Stomach (tissue), 9 donors: ENCODE results near the gene DUOXA1. TPM values are rescaled to one million over a fixed set of nuclear protein-coding genes. Genes with fewer than 3 reads are reported as not detected.
A peak's percentile ranks its signal among the peaks of the same experiment; 100 is the strongest.

Experiments
- DNase-seq, 2 donors: peaks; one replicate each; pipeline versions ENCODE4 v3.0.0 to v3.0.0-alpha.2; 2013 to 2019
- H3K27ac ChIP-seq, 5 donors: fragments of 200-600 bp in 4 of 5; sonication (generic) in 4 of 5; one replicate each; pipeline ENCODE4 v1.5.1; 2013 to 2019; ENCODE audit warnings: mild to moderate bottlenecking in 1 of 5, moderate library complexity in 1 of 5
- H3K27me3 ChIP-seq, 3 donors: fragments of 200-600 bp; sonication (generic); one replicate each; pipeline ENCODE4 v1.5.1; 2017 to 2019; ENCODE audit warnings: mixed run types in 1 of 3
- H3K36me3 ChIP-seq, 4 donors: fragments of 200-600 bp; sonication (generic); 1 replicate in 3 of 4; 2 replicates in 1 of 4; pipeline ENCODE4 v1.5.1; 2016 to 2019
- H3K4me1 ChIP-seq, 4 donors: fragments of 200-600 bp; sonication (generic); one replicate each; pipeline ENCODE4 v1.5.1; 2016 to 2019
- H3K4me3 ChIP-seq, 4 donors: fragments of 200-600 bp; sonication (generic) in 3 of 4; one replicate each; pipeline ENCODE4 v1.5.1; 2016 to 2019; ENCODE audit warnings: mild to moderate bottlenecking in 1 of 4
- H3K9me3 ChIP-seq, 4 donors: fragments of 200-600 bp; sonication (generic); one replicate each; pipeline ENCODE4 v1.5.1; 2016 to 2019
- CTCF ChIP-seq, 7 experiments: fragments of 450-650 bp in 4 of 7; fragments of 200-600 bp in 3 of 7; sonication (generic) in 3 of 7; IDR thresholded peaks; one replicate each; pipeline ENCODE4 v1.5.1; 2016 to 2019; ENCODE audit warnings: antibody characterized with exemption in 7 of 7, control low read depth in 2 of 7, mild to moderate bottlenecking in 1 of 7
- EP300 ChIP-seq: sonication (generic); formaldehyde crosslinking; IDR thresholded peaks from one replicate; pipeline ENCODE4 v1.6.1; 2017; ENCODE audit warnings: antibody characterized with exemption
- POLR2A ChIP-seq, 4 donors: fragments of 450-650 bp; IDR thresholded peaks; one replicate each; pipeline ENCODE4 v1.6.1; 2016; ENCODE audit warnings: antibody characterized with exemption in 4 of 4, control low read depth in 2 of 4, mild to moderate bottlenecking in 1 of 4, moderate library complexity in 1 of 4
- POLR2AphosphoS5 ChIP-seq, 3 donors: sonication (generic); formaldehyde crosslinking; IDR thresholded peaks; one replicate each; pipeline ENCODE4 v1.6.1; 2016; ENCODE audit warnings: antibody characterized with exemption in 3 of 3
- WGBS, 5 donors: extraction: QIAGEN DNeasy Blood & Tissue Kit in 3 of 5; methylation state at CpG; one replicate each; pipeline versions ENCODE4 v1.1.5 to v1.1.7; 2013 to 2018; 5-methylcytosine and 5-hydroxymethylcytosine counted together
- intact Hi-C: fragments of 100-400 bp; cut with DNase I; formaldehyde crosslinking; loops from one replicate; pipeline ENCODE4 v1.15.1; 2023; ENCODE audit warnings: low total_unique reads
- polyA plus RNA-seq, 3 donors: library from polyadenylated mRNA; stranded (reverse); fragments of 200-250 nt; gene quantifications; one replicate each; pipeline ENCODE4 v1.2.3, GENCODE V29; 2013
- total RNA-seq, 5 donors: library from RNA; depleted of rRNA; stranded (reverse); fragments of >200 nt; gene quantifications; one replicate each; pipeline versions ENCODE4 v1.1.0 to v1.2.3, GENCODE V29; 2014 to 2016
- donor health status: healthy with polysubstance abuse.
- donor health status: Bipolar disorder and iron deficiency.
- donor health status: healthy.

DUOXA1 gene
- total and polyA plus RNA-seq, 8 donors: 2.4 to 96.7 (median 26.4) TPM; not detected in 1

- Histone ChIP-seq H3K4me1 (peaks cover 22 to 45% (median 40%) of the 10 kb centered on the region in 4 donors), H3K27ac (peak overlapping the region in 2 of 5 donors; percentile 8 to 69), H3K4me3 (no peak overlapping the region), H3K9me3 (no peaks in the 10 kb centered on the region), H3K27me3 (no peaks in the 10 kb centered on the region), H3K36me3 (peaks cover 0 to 18% (median 2%) of the 10 kb centered on the region in 4 donors)
- intact Hi-C loops: no loop called here
- 81 to 91% (median 85%) methylated on average over 9 of the region's 9 CpGs for WGBS, 5 donors
- DNase-seq: no peak
- no peak for TF ChIP-seq EP300
- TF ChIP-seq CTCF (IDR thresholded peaks at IDR 0.05): no peak
- no peak for TF ChIP-seq POLR2A (IDR thresholded peaks at IDR 0.05)
- no peak for TF ChIP-seq POLR2AphosphoS5 (IDR thresholded peaks at IDR 0.05)
Measured at GRCh38 chr15:45163508-45163856, 33.8 kb upstream of the DUOXA1 start.

- H3K27me3 ChIP-seq: no peaks in the 10 kb centered on the region
- H3K9me3 ChIP-seq: no peaks in the 10 kb centered on the region
- H3K36me3 ChIP-seq: peaks cover 0 to 18% (median 2%) of the 10 kb centered on the region in 4 donors
- no peak overlapping the region for H3K4me3 ChIP-seq
- H3K4me1 ChIP-seq: peaks cover 22 to 40% (median 37%) of the 10 kb centered on the region in 4 donors
- DNase-seq: peak; percentile 79 to 94
- H3K27ac ChIP-seq: peak overlapping the region in 4 of 5 donors; percentile 3 to 69 (median 38)
- TF ChIP-seq POLR2AphosphoS5 (IDR thresholded peaks at IDR 0.05) (peak in 1 of 3 donors; percentile 61), POLR2A (IDR thresholded peaks at IDR 0.05) (no peak), EP300 (no peak), CTCF (IDR thresholded peaks at IDR 0.05) (peak in 5 of 7 experiments; percentile 58 to 88 (median 80))
- 8 to 18% (median 11%) methylated on average over 6 to 7 of the region's 7 CpGs for WGBS, 5 donors
- intact Hi-C loops: no loop called here
Measured at GRCh38 chr15:45162771-45163507, 33.3 kb upstream of the DUOXA1 start.

DNA sequence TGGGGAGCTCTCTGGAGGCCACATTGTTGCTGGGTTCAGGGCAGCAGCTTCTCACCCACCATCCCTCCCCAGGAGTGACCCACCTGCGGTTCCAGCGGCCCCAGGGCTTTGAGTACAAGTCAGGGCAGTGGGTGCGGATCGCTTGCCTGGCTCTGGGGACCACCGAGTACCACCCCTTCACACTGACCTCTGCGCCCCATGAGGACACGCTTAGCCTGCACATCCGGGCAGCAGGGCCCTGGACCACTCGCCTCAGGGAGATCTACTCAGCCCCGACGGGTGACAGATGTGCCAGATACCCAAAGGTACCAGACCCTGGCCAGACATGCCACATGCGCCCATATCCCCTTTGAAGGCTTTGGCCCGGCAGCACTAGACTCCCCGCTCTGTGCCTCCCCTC is 32.0 kb upstream of the DUOXA1 start:
- intact Hi-C loops: no loop called here
- DNase-seq: no peak
- no peak for TF ChIP-seq EP300
- no peak for TF ChIP-seq CTCF (IDR thresholded peaks at IDR 0.05)
- no peak for TF ChIP-seq POLR2AphosphoS5 (IDR thresholded peaks at IDR 0.05)
- TF ChIP-seq POLR2A (IDR thresholded peaks at IDR 0.05): no peak
- Histone ChIP-seq H3K27me3 (no peaks in the 10 kb centered on the region), H3K4me1 (peaks cover 21 to 34% (median 27%) of the 10 kb centered on the region in 4 donors), H3K36me3 (peaks cover 0 to 21% (median 4%) of the 10 kb centered on the region in 4 donors), H3K27ac (no peak overlapping the region), H3K9me3 (no peaks in the 10 kb centered on the region), H3K4me3 (no peak overlapping the region)
- 89 to 96% (median 92%) methylated on average over 7 to 14 of the region's 14 CpGs for WGBS, 5 donors

GRCh38 chr15:45157974-45158373 is 28.3 kb upstream of the DUOXA1 start:
- intact Hi-C loops: no loop called here
- 50 to 81% (median 73%) methylated on average over 1 of the region's 1 CpG for WGBS, 5 donors
- DNase-seq: peak in 1 of 2 donors; percentile 70
- Histone ChIP-seq H3K4me3 (no peak overlapping the region), H3K4me1 (peaks cover 5 to 16% (median 8%) of the 10 kb centered on the region in 4 donors), H3K9me3 (no peaks in the 10 kb centered on the region), H3K36me3 (peaks cover 4 to 42% (median 8%) of the 10 kb centered on the region in 4 donors), H3K27me3 (no peaks in the 10 kb centered on the region), H3K27ac (no peak overlapping the region)
- TF ChIP-seq EP300 (no peak), CTCF (IDR thresholded peaks at IDR 0.05) (no peak), POLR2A (IDR thresholded peaks at IDR 0.05) (no peak), POLR2AphosphoS5 (IDR thresholded peaks at IDR 0.05) (no peak)
